GM12874 (cell line): ENCODE results near the gene ALG14.

Experiments used
- TF ChIP-seq, protein P1 (sequence below): IDR thresholded peaks from 2 replicates; pipeline ENCODE4 v1.5.1; 2011; ENCODE audit warnings: low read depth, mild to moderate bottlenecking, control low read depth, low read length, moderate library complexity; ENCODE audit not compliant: insufficient read depth

ALG14 gene

DNA sequence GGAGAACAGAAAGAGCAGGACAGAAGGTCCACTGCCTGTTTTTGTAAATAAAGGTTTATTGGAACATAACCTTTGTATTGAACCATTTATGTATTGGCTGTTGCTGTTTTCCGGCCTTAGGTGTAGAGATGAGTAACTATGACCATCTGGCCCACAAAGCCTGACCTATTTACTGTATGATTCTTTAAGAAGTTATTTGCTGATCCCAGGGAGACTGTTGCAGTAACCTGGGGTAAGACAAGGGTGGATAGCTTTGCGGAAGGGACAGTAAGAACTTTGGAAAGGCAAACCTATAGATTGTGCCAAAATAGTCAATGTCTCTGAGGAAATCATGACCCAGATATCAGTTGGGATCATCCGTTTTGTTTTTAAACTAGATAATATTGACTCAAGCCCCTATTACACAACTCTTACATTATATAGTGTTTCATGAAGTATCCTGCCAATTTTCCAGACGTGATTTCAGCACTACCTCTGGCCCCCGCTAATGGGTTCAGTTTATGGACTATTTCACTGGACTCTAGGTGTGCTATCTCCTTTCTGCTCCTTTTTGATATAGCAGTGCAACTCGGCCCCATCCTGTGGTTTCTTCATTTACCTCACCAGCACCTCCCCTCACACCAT is 23.6 kb upstream of the ALG14 start:
- TF ChIP-seq, protein P1, sequence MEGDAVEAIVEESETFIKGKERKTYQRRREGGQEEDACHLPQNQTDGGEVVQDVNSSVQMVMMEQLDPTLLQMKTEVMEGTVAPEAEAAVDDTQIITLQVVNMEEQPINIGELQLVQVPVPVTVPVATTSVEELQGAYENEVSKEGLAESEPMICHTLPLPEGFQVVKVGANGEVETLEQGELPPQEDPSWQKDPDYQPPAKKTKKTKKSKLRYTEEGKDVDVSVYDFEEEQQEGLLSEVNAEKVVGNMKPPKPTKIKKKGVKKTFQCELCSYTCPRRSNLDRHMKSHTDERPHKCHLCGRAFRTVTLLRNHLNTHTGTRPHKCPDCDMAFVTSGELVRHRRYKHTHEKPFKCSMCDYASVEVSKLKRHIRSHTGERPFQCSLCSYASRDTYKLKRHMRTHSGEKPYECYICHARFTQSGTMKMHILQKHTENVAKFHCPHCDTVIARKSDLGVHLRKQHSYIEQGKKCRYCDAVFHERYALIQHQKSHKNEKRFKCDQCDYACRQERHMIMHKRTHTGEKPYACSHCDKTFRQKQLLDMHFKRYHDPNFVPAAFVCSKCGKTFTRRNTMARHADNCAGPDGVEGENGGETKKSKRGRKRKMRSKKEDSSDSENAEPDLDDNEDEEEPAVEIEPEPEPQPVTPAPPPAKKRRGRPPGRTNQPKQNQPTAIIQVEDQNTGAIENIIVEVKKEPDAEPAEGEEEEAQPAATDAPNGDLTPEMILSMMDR, result no peak

DNA sequence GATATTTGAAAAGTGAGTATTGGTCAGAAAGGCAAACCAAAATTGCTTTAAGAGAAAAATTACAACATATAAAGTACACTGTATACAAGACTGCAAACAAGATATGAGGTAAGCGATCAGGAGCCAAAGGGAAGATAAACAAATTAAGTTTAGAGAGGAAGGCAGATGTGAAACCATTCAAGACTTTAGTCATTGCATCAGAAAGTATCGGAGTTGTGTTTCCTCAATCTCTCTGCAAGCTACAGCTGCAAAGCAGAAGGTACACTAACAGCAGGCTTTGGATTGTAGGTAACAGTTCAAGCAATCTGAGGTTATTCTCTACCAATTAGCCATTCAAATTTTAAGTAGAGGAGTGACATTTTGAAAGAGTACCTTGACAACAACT is 23.1 kb upstream of the ALG14 start:
- TF ChIP-seq, protein P1, result no peak

DNA sequence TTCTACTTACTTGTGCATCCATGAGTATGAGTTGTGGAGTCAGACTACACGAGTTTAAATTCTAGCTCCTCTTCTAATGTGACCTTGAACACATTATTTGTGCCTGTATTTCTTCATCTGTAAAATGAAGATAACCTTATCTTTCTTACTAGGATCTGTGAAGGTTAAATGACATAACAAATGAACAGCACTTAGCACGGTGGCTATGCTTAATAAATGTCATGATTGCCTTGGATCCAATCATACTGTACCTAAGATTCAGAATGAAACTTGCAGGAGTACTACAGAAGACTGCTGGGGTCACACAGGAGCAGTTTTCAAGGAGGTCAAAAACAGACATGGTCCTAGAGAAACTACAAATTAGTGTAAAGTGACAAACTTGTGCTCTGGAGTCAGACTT is 22.2 kb upstream of the ALG14 start:
- TF ChIP-seq, protein P1, result no peak

DNA sequence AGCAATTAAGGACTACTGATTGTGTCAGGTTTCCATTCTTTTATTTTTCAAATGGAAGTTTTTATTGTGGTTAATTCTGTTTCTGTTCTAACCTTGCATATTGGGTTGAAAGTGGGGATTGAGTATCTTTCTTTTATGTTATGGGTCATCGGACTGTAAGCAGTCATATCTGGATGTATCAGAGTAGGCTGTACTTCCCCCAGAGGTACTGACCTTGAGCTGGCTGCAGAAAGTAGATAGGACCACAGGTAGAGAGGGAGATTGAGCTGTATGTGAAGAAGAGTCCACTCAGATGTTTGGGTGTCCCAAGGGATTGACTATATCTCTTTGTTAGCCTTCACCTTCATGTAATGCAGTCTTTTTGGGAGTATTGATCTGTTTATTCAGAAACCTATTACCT is 20.5 kb upstream of the ALG14 start:
- TF ChIP-seq, protein P1, result no peak

DNA sequence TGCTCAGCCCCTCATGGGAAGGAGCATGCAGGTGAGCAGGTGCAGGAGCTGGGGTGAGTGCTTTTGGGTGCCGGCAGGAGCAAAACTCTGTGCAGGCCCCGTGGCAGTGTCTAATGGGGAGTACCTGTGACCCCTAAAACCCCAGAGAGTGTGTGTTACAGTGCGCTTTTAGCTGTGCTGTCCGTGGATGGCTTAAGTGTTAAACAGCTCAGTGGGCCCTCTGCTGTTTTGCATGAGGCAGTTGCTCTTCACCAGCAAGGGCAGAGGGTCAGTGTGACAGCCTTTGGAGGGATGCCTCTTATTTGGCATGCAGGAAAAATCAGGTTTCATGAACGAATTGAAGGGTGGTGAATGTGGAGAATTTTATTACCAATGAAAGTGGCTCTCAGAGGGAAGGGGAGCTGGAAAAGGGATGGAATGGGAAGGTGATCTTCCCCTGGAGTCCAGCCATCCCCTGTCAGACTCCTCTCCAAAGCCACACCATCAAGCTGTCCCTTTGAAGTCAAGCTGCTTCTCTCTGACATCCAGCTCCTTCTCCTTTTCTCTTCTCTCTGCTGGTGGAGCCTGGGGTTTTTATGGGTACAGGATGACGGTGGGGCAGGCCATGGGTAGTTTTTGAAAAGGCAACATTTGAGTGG is 17.0 kb upstream of the ALG14 start:
- TF ChIP-seq, protein P1, result no peak

DNA sequence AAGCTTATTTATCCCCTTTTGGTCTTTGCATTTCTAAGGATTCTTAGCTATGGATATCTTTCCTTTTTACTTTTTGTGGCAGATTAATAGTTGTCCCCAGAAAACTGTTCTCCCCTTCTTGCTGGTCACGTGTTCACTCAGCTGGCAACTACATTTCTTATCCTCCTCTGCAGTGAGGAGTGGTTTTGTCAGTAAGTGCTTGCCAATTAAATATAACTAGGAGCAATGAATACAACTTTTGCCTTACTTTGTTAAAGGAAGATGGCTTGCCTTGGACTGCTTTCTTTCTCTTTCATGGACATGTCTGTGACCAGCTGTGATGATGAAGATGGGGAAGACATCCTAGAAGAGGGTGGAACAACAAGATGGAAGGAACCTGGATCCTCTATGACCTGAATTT is 15.6 kb upstream of the ALG14 start:
- TF ChIP-seq, protein P1, result no peak

DNA sequence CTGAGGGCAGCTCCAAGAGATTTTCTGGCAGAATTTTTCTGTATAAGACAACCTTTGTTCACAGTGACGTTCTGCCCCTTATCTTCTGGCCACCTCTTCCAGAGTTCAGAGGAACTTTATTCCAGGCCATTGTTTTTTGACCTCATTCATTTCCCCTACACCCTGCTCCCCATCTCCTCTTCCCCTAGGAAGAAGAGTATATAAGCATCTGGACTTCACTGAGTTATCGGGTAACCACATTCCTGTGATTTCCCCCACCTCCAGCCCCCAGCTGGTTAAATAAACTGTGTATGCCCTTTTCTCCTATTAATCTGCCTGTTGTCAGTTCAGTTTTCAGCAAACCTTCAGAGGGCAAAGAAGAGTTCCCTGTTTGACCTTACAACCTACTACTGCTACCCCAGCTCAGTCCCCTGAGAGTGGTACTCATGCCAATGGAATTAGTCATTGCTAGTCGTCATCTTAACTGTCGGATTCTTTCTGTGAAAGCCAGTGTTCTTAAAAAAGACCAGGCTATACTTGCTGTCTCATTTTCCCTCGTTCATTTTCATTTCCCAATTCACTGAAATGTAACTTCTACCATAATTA is 14.3 kb upstream of the ALG14 start:
- TF ChIP-seq, protein P1, result no peak
